VCaP (cell line): ENCODE results near the gene ETV7.

ENCODE experiments used
- H3K27ac ChIP-seq: fragments of 450-650 bp; 2 replicates; pipeline ENCODE4 v1.5.1; 2017
- TF ChIP-seq, protein P1 (sequence below): fragments of 450-650 bp; conservative IDR thresholded peaks from 2 replicates; pipeline ENCODE4 v1.5.1; 2017; ENCODE audit warnings: mild to moderate bottlenecking, moderate library complexity

Gene ETV7

DNA sequence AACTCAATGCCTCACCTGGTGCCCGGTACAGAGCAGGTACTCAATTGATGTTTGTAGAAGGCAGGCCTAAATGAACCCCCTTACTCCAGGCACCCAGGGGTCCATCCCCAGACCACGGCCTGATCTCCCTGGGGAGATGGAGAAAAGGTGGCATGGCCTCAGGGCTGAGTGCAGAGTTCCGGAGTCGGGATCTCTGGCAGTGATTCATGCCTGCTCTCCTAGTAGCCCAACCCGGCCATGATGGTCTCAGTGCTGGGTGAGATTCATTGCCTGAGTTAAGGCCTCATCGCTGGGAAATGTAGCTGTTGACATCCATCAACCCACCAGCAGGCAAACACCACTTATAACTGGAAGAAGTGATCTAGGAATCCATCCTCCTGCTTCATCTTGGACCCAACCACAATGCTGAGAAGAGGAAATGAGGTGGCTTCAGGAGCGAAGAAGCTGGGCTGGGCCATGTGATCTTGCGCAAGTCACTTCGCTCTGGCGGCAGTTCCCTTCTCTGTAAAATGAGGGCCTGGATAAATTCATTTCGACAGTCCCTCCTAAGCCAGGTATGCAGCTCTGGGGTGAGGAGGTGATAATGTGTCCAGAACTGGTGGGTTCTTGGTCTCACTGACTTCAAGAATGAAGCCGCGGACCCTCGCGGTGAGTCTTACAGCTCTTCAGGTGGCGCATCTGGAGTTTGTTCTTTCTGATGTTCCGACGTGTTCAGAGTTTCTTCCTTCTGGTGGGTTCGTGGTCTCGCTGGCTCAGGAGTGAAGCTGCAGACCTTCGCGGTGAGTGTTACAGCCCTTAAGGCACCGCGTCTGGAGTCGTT lies 24.7 kb downstream of the ETV7 start:
- H3K27ac ChIP-seq, result no peak overlapping the region
- TF ChIP-seq, protein P1, sequence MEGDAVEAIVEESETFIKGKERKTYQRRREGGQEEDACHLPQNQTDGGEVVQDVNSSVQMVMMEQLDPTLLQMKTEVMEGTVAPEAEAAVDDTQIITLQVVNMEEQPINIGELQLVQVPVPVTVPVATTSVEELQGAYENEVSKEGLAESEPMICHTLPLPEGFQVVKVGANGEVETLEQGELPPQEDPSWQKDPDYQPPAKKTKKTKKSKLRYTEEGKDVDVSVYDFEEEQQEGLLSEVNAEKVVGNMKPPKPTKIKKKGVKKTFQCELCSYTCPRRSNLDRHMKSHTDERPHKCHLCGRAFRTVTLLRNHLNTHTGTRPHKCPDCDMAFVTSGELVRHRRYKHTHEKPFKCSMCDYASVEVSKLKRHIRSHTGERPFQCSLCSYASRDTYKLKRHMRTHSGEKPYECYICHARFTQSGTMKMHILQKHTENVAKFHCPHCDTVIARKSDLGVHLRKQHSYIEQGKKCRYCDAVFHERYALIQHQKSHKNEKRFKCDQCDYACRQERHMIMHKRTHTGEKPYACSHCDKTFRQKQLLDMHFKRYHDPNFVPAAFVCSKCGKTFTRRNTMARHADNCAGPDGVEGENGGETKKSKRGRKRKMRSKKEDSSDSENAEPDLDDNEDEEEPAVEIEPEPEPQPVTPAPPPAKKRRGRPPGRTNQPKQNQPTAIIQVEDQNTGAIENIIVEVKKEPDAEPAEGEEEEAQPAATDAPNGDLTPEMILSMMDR, result no peak

DNA sequence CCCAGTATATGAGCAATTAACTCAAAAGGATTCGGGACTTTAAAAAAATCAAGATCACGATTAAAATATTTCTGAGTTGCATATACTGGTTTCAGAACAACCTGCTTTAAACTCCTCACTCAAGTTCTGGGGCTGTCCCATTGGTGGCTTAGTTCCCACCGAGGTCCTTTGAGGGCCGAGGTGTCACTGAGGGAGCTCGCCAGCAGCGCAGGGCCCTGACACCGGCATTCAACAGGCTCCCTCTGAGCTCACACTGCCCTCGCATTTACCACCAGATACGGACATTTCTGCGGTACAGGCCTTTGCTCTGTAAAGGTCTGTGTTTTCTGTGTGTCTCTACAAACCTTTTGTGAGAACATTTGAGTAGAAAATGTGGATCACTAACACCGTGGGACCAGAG lies 26.4 kb downstream of the ETV7 start:
- H3K27ac ChIP-seq, result no peak overlapping the region
- TF ChIP-seq, protein P1, result no peak

DNA sequence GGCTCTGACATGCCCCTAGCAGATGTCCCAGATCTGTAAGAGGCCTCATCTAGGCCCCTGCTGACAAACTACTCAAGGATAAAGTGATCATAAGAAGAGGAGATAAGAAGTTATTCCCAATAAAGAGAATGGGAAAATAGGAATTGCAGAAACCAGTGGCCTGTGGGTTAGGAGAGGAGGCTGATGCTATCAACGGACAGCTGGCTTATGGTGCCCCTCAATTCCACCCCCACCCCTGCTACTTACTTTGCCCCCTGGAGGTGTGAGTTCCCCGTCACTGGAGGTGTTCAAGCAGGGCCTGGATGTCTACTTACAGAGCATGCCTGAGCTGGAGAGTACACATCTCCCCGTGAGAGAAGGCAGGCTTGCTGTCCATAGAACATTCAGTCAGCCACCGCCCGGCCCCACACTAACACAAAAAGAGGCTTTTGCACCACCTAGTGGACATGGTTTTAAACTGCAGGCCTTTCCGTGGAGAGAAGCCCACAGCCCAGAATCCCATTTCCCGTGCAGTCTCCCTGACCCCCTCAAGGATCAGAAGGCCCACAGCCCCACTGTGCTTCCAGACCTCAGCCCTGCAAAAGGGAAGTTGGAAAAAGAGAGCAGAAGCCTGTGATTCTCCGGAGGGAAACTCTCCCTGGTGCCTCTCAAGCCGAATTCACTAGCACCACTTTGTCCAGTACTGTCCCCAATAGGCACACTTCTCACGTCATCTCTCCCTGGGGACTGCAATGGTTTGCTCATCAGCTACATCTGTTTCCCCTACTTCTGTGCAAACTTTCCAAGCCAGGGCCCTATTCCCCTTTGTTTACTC lies 27.0 kb downstream of the ETV7 start:
- H3K27ac ChIP-seq, result peak overlapping the region; percentile 19; the same call in 1 of the 2 replicates
- TF ChIP-seq, protein P1, result peak; percentile 85

DNA sequence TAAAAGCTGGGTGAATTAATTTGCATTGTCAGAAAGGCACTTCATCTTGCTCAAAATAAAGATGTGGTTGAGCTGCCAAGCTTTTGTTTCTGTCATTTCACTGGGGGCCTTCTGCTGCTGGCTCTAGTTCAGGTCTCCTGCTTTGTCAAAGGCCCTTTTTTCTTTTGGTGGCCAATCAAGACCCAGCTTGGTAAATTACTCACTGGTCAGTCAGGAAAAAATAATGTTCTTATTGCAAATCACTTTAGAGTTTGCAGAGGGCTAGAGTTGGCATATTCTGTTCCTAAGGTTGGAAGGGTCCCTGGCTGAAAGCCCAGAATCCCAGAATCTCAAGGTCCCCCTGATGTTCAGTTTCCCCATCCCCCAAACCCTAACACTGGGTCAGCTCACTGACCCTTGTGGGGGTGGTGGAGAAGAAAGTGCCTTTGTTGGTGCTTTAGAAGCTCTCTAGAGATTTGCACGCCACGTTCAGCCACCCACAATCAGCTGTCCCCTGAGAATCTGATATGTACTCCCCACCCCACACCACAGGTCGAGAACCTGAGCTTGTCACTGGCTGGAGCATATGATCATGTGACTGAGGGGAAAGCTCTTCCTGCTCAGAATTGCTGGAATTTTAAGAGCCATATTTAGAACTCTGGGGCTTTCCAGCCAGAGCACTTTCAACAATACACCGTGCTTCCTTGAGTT lies 29.1 kb downstream of the ETV7 start:
- TF ChIP-seq, protein P1, result no peak
- H3K27ac ChIP-seq, result no peak overlapping the region

DNA sequence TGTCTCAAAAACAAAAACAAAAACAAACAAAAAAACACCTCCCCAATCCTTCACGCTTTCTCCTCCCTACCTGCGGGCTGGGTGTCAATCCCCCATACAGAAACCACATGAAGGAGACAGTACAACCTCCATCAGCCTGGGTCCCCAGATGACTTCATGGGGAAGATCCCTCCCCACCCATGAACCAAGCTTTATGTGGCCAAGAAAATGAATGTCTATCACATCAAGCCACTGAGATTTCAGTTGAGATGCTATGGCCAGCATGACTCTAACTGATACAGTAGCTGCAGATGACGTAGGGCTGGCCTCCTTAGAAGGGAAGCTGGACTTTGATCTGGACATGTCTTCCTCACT lies 29.6 kb downstream of the ETV7 start:
- TF ChIP-seq, protein P1, result no peak
- H3K27ac ChIP-seq, result no peak overlapping the region

DNA sequence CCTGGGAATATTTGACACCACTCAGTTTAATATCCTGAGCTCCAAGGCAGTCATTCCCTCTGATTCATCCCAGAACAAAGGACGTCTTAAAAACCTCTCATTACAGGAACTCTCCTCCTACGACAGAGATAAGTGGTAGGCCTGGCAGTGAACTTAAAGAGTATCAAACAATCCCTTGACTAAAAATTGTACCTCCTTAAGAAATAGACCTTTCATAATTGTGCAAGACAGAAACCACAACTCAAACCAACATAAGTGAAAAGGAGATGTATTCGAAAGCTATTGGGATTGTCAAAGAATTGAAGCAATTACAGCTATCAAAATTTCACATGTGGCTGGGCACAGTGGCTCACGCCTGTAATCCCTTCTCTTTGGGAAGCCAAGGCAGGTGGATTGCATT lies 31.6 kb downstream of the ETV7 start:
- TF ChIP-seq, protein P1, result no peak
- H3K27ac ChIP-seq, result no peak overlapping the region

DNA sequence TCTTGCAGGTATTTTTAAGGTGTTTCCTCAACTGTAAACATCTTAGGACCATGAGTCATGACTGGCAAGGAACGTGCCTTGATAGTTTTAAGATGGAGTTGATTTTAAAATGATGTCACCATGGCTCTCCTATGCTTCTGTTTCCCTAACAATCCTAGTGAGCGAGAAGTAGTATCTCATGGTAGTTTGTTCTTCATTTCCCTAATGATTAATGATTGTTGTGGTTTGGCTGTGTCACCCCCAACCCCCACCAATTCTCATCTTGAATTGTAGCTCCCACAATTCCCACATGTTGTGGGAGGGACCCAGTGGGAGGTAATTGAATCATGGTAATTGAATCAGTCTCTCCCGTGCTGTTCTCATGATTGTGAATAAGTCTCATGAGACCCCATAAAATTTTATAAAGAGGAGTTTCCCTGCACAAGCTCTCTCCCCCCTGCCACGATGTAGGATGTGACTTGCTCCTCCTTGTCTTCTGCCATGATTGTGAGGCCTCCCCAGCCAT lies 34.0 kb downstream of the ETV7 start:
- TF ChIP-seq, protein P1, result no peak
- no peak overlapping the region for H3K27ac ChIP-seq
